DND-41 (cell line): Measurements from ENCODE around the gene KCND3.

ENCODE experiments used
- EZH2 ChIP-seq: IDR thresholded peaks from 3 replicates; pipeline ENCODE4 v1.6.1; 2012; ENCODE audit warnings: borderline replicate concordance, low read depth, mild to moderate bottlenecking, moderate library complexity, low read length, inconsistent platforms; ENCODE audit not compliant: severe bottlenecking
- TF ChIP-seq, protein P1 (sequence below): IDR thresholded peaks from 2 replicates; pipeline ENCODE4 v1.5.1; 2012; ENCODE audit warnings: borderline replicate concordance, low read length, moderate library complexity, mild to moderate bottlenecking; ENCODE audit not compliant: poor library complexity, severe bottlenecking; ENCODE audit errors: extremely low read depth

DNA sequence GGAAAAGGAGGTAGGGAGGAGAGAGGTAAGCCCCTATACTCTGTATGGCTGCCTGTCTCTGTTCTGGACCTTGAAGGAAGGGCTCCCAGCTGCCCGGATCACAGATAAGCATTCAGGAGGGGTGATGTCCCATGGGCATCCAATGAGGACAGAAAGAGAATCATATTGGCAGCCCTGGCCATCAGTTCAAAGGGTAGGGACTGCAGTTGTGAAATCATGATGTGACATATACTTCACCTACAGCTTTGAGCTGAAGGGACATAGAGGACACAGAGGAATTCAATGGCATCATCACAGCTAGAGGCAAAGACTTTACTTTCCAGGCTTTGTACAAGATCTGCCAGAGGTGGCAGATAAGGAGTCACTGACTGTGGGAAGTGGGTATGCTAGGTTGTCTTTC, 212.2 kb downstream of the KCND3 start:
- TF ChIP-seq, protein P1, sequence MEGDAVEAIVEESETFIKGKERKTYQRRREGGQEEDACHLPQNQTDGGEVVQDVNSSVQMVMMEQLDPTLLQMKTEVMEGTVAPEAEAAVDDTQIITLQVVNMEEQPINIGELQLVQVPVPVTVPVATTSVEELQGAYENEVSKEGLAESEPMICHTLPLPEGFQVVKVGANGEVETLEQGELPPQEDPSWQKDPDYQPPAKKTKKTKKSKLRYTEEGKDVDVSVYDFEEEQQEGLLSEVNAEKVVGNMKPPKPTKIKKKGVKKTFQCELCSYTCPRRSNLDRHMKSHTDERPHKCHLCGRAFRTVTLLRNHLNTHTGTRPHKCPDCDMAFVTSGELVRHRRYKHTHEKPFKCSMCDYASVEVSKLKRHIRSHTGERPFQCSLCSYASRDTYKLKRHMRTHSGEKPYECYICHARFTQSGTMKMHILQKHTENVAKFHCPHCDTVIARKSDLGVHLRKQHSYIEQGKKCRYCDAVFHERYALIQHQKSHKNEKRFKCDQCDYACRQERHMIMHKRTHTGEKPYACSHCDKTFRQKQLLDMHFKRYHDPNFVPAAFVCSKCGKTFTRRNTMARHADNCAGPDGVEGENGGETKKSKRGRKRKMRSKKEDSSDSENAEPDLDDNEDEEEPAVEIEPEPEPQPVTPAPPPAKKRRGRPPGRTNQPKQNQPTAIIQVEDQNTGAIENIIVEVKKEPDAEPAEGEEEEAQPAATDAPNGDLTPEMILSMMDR: no peak
- no peak for TF ChIP-seq EZH2
